ENCODE data around the gene CTNNA1.

The CTNNA1 gene

GRCh38 chr5:138884554-138884953, 131.3 kb downstream of the CTNNA1 start:
- no peak for TF ChIP-seq EZH2phosphoT487 (IDR thresholded peaks at IDR 0.05; ENCODE audit: borderline replicate concordance)
- TF ChIP-seq, protein P1, sequence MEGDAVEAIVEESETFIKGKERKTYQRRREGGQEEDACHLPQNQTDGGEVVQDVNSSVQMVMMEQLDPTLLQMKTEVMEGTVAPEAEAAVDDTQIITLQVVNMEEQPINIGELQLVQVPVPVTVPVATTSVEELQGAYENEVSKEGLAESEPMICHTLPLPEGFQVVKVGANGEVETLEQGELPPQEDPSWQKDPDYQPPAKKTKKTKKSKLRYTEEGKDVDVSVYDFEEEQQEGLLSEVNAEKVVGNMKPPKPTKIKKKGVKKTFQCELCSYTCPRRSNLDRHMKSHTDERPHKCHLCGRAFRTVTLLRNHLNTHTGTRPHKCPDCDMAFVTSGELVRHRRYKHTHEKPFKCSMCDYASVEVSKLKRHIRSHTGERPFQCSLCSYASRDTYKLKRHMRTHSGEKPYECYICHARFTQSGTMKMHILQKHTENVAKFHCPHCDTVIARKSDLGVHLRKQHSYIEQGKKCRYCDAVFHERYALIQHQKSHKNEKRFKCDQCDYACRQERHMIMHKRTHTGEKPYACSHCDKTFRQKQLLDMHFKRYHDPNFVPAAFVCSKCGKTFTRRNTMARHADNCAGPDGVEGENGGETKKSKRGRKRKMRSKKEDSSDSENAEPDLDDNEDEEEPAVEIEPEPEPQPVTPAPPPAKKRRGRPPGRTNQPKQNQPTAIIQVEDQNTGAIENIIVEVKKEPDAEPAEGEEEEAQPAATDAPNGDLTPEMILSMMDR (conservative IDR thresholded peaks at IDR 0.05; ENCODE audit: low read length): no peak
- Histone ChIP-seq H3K4me1 (ENCODE audit: insufficient read depth, low read length, poor library complexity, severe bottlenecking) (peaks cover 7% of the 10 kb centered on the region), H2AFZ (ENCODE audit: low read length) (no peak overlapping the region), H3K9me3 (ENCODE audit: insufficient read depth, low read depth, low read length) (no peaks in the 10 kb centered on the region), H3K4me2 (ENCODE audit: low read depth, low read length, poor library complexity, severe bottlenecking) (no peak overlapping the region), H3K27me3 (ENCODE audit: insufficient read depth, low read length, poor library complexity, severe bottlenecking) (no peaks in the 10 kb centered on the region), H3K9me2 (replicated peaks; ENCODE audit: low read depth, low read length) (no peaks in the 10 kb centered on the region), H3K36me3 (ENCODE audit: insufficient read depth, low read length) (peaks cover 25% of the 10 kb centered on the region; the same call in 1 of the 2 replicates), H3K4me3 (ENCODE audit: low read length, poor library complexity, severe bottlenecking) (no peak overlapping the region), H4K20me1 (ENCODE audit: insufficient read depth, low read length, poor library complexity, severe bottlenecking) (no peaks in the 10 kb centered on the region), H3K9ac (ENCODE audit: low read depth, low read length, poor library complexity, severe bottlenecking) (no peak overlapping the region), H3F3A (ENCODE audit: low read depth) (no peaks in the 10 kb centered on the region), H3K79me2 (ENCODE audit: insufficient read depth, low read length) (no peaks in the 10 kb centered on the region)

GRCh38 chr5:138889994-138890393, 136.8 kb downstream of the CTNNA1 start:
- H3K9me2 ChIP-seq (replicated peaks; ENCODE audit: low read depth, low read length): no peaks in the 10 kb centered on the region
- no peak overlapping the region for H2AFZ ChIP-seq (ENCODE audit: low read length)
- H3K27me3 ChIP-seq (ENCODE audit: insufficient read depth, low read length, poor library complexity, severe bottlenecking): no peaks in the 10 kb centered on the region
- TF ChIP-seq EZH2phosphoT487 (IDR thresholded peaks at IDR 0.05; ENCODE audit: borderline replicate concordance): no peak
- TF ChIP-seq, protein P1 (conservative IDR thresholded peaks at IDR 0.05; ENCODE audit: low read length): no peak
- H3K4me1 ChIP-seq (ENCODE audit: insufficient read depth, low read length, poor library complexity, severe bottlenecking): no peaks in the 10 kb centered on the region
- H3K36me3 ChIP-seq (ENCODE audit: insufficient read depth, low read length): peaks cover 42% of the 10 kb centered on the region
- no peak overlapping the region for H3K4me2 ChIP-seq (ENCODE audit: low read depth, low read length, poor library complexity, severe bottlenecking)
- no peaks in the 10 kb centered on the region for H4K20me1 ChIP-seq (ENCODE audit: insufficient read depth, low read length, poor library complexity, severe bottlenecking)
- H3K9ac ChIP-seq (ENCODE audit: low read depth, low read length, poor library complexity, severe bottlenecking): no peak overlapping the region
- H3K4me3 ChIP-seq (ENCODE audit: low read length, poor library complexity, severe bottlenecking): no peak overlapping the region
- no peaks in the 10 kb centered on the region for H3K79me2 ChIP-seq (ENCODE audit: insufficient read depth, low read length)
- H3F3A ChIP-seq (ENCODE audit: low read depth): no peaks in the 10 kb centered on the region
- peaks cover 10% of the 10 kb centered on the region; the same call in 1 of the 2 replicates for H3K9me3 ChIP-seq (ENCODE audit: insufficient read depth, low read depth, low read length)

DNA sequence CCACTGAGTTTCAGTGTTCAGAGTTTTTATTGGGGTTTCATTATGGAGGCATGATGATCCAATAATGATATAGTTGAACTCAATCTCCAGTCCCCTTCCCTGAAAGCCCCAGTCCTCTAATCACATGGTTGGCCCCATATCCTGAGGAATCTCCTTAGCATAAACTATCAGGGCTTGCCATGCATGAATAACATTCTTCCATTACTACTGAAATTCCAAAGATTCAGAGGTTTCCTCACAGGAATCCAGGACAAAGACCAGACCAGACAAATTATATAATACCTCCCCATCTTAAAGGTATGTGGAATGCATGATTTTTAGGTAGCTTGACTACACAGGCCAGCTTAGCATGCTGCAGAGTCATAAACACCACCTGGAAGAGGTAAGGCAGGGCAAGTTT, 137.4 kb downstream of the CTNNA1 start:
- no peak for TF ChIP-seq EZH2phosphoT487 (IDR thresholded peaks at IDR 0.05; ENCODE audit: borderline replicate concordance)
- TF ChIP-seq, protein P1 (conservative IDR thresholded peaks at IDR 0.05; ENCODE audit: low read length): no peak
- Histone ChIP-seq H3K36me3 (ENCODE audit: insufficient read depth, low read length) (peaks cover 42% of the 10 kb centered on the region), H3K9me3 (ENCODE audit: insufficient read depth, low read depth, low read length) (peaks cover 10% of the 10 kb centered on the region; the same call in 1 of the 2 replicates), H3K27me3 (ENCODE audit: insufficient read depth, low read length, poor library complexity, severe bottlenecking) (no peaks in the 10 kb centered on the region), H3K9me2 (replicated peaks; ENCODE audit: low read depth, low read length) (no peaks in the 10 kb centered on the region), H3K79me2 (ENCODE audit: insufficient read depth, low read length) (no peaks in the 10 kb centered on the region), H3K4me1 (ENCODE audit: insufficient read depth, low read length, poor library complexity, severe bottlenecking) (no peaks in the 10 kb centered on the region), H3K9ac (ENCODE audit: low read depth, low read length, poor library complexity, severe bottlenecking) (no peak overlapping the region), H4K20me1 (ENCODE audit: insufficient read depth, low read length, poor library complexity, severe bottlenecking) (no peaks in the 10 kb centered on the region), H3K4me3 (ENCODE audit: low read length, poor library complexity, severe bottlenecking) (no peak overlapping the region), H3F3A (ENCODE audit: low read depth) (no peaks in the 10 kb centered on the region), H3K4me2 (ENCODE audit: low read depth, low read length, poor library complexity, severe bottlenecking) (no peak overlapping the region), H2AFZ (ENCODE audit: low read length) (no peak overlapping the region)
